ENCODE results near the gene SLC35B2. TPM values are rescaled to one million over a fixed set of nuclear protein-coding genes. Genes with fewer than 3 reads are reported as not detected.

Gene SLC35B2
- polyA plus RNA-seq, 1 of the 3 experiments (the other 2 are of a cell fraction): 125 TPM

DNA sequence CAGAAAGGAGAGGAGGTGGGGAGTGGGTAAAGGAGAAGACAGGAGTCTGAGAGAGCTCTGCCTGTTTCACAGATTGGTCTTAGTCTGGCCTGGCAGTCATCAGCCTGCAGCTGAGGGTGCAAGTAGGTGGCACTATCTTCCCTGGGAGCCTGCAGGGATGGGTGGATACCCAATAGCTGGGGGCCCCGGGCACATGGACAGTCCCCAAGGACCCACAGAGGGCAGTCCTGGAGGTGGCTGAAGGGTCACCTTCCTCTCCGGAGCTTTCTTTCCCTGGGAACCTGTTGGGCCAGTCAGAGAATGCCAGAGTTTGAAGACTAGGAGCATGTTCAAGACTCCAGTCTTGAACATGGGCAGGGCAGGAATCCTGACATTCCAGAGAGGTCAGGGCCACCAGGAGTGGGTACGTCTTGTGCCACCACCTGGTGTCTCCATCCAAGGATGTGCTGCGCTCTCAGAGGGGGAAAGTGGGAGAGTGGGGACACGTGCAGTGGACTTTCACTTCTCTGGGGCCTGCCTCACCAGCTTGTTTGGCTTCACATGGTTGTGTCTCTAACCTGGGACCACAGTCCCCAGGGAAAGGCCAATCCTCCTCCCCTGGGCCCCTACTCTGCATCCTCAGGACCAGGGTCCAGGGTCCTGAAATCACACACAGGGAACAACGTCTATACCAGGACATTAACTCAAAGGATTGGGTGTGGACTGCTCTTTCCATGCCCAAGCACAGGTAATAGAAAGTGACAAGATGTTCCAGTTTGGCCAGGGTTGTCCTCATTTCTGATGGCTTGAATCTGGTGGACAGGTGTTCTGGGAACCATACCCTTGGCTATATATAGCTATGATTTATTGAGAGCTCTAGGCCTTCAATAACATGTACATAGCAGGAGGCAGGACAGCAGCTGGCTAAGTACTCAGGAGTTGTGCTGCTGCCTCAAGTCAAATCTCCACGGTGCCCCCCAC, 37.8 kb upstream of the SLC35B2 start:
- no peaks in the 10 kb centered on the region for H4K20me1 ChIP-seq (ENCODE audit: insufficient read depth)
- peaks cover 0 to 15% of the 10 kb centered on the region in 2 experiments; a peak in 1 of 4 replicates for H3K4me1 ChIP-seq (ENCODE audit: control insufficient read depth in 1 of 2, insufficient read depth in 2 of 2, low read depth in 1 of 2, low read length in 1 of 2)
- no peak for TF ChIP-seq POLR2AphosphoS5 (IDR thresholded peaks at IDR 0.05; ENCODE audit: low read depth, low read length)
- TF ChIP-seq, protein P1, sequence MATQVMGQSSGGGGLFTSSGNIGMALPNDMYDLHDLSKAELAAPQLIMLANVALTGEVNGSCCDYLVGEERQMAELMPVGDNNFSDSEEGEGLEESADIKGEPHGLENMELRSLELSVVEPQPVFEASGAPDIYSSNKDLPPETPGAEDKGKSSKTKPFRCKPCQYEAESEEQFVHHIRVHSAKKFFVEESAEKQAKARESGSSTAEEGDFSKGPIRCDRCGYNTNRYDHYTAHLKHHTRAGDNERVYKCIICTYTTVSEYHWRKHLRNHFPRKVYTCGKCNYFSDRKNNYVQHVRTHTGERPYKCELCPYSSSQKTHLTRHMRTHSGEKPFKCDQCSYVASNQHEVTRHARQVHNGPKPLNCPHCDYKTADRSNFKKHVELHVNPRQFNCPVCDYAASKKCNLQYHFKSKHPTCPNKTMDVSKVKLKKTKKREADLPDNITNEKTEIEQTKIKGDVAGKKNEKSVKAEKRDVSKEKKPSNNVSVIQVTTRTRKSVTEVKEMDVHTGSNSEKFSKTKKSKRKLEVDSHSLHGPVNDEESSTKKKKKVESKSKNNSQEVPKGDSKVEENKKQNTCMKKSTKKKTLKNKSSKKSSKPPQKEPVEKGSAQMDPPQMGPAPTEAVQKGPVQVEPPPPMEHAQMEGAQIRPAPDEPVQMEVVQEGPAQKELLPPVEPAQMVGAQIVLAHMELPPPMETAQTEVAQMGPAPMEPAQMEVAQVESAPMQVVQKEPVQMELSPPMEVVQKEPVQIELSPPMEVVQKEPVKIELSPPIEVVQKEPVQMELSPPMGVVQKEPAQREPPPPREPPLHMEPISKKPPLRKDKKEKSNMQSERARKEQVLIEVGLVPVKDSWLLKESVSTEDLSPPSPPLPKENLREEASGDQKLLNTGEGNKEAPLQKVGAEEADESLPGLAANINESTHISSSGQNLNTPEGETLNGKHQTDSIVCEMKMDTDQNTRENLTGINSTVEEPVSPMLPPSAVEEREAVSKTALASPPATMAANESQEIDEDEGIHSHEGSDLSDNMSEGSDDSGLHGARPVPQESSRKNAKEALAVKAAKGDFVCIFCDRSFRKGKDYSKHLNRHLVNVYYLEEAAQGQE (IDR thresholded peaks at IDR 0.05; ENCODE audit: low read depth, low read length): no peak
- no peak for TF ChIP-seq ELF1 (IDR thresholded peaks at IDR 0.05)
- no peak for TF ChIP-seq MXI1 (IDR thresholded peaks at IDR 0.05; ENCODE audit: low read depth, low read length)
- TF ChIP-seq, protein P2, sequence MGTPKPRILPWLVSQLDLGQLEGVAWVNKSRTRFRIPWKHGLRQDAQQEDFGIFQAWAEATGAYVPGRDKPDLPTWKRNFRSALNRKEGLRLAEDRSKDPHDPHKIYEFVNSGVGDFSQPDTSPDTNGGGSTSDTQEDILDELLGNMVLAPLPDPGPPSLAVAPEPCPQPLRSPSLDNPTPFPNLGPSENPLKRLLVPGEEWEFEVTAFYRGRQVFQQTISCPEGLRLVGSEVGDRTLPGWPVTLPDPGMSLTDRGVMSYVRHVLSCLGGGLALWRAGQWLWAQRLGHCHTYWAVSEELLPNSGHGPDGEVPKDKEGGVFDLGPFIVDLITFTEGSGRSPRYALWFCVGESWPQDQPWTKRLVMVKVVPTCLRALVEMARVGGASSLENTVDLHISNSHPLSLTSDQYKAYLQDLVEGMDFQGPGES (IDR thresholded peaks at IDR 0.05; ENCODE audit: low read depth, low read length): no peak
- TF ChIP-seq JUND (IDR thresholded peaks at IDR 0.05): no peak
- no peak for TF ChIP-seq NRF1 (IDR thresholded peaks at IDR 0.05; ENCODE audit: low read depth, low read length)
- H3K27ac ChIP-seq (ENCODE audit: low read depth in 2 of 2, low read length in 1 of 2): no peak overlapping the region
- ChIA-PET CTCF (interaction anchor here (1.0 to 16.5 kb wide), 9 partner anchors 9 to 95 kb away, joined by 3 to 238 read pairs (median 9); partner anchors contain the start of genes AARS2, NFKBIE and TMEM151B), POLR2A (interaction anchor here (1.2 to 2.0 kb wide), 3 partner anchors 10 to 24 kb away, joined by 3 to 8 read pairs (median 7); partner anchors contain the start of genes AARS2 and TMEM151B)
- H3K4me2 ChIP-seq: no peak overlapping the region
- H3K36me3 ChIP-seq (replicated peaks in 1 of 2; ENCODE audit: control insufficient read depth in 1 of 2, insufficient read depth in 2 of 2, low read length in 1 of 2): no peaks in the 10 kb centered on the region
- no peaks in the 10 kb centered on the region for H3K79me2 ChIP-seq (ENCODE audit: insufficient read depth)
- no peak overlapping the region for H3K9ac ChIP-seq
- H3K4me3 ChIP-seq (ENCODE audit: low read depth in 2 of 2, low read length in 1 of 2): no peak overlapping the region
- whole genome bisulfite sequencing (ENCODE audit: low lambda C conversion rate): 48% methylated on average over 6 of the region's 7 CpGs
- H3K9me2 ChIP-seq: no peaks in the 10 kb centered on the region
- H3K27me3 ChIP-seq (ENCODE audit: insufficient read depth): peaks cover 16% of the 10 kb centered on the region; the same call in 1 of the 2 replicates
- no peak for DNase-seq
- H3K9me3 ChIP-seq: no peaks in the 10 kb centered on the region
- H3F3A ChIP-seq (replicated peaks; ENCODE audit: insufficient read depth): no peaks in the 10 kb centered on the region
- H2AFZ ChIP-seq (ENCODE audit: low read depth): no peak overlapping the region

DNA sequence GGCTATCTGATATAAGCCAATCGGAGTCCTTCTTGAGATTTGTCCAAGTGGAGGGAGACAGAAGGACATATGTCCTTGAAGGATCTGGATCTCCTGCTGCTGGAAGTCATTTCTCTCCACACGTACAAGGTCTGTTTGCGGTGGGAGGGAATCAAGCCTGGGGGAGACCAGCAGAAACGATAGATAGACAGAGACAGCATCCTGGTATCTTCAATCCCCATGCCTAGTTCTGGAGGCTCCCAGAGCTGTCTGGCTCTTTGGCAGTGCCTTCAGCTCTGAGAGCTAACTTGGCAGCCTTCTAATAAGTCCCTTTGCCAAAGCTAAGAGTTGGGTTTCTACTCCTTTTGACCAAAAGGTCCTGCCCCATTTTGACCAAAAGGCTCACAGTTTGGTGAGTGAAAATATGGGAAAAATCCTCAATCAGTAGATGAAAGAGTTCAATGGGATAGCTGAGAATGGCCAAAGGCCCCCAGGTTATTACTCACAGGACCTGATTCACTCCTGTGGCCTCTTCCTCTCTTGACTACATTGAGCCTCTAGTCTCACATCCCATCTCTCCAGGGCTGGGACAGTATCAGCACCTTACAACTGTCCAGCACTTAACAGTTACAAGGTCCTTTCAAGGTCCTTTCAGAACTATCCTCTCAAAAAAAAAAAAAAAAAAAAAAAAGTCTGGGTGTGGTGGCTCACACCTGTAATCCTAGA, 35.5 kb upstream of the SLC35B2 start:
- Histone ChIP-seq H3K9me3 (no peaks in the 10 kb centered on the region), H3K27me3 (ENCODE audit: insufficient read depth) (peaks cover 22% of the 10 kb centered on the region; the same call in 1 of the 2 replicates), H3F3A (replicated peaks; ENCODE audit: insufficient read depth) (no peaks in the 10 kb centered on the region), H3K9me2 (no peaks in the 10 kb centered on the region), H3K9ac (no peak overlapping the region), H3K36me3 (replicated peaks in 1 of 2; ENCODE audit: control insufficient read depth in 1 of 2, insufficient read depth in 2 of 2, low read length in 1 of 2) (no peaks in the 10 kb centered on the region), H2AFZ (ENCODE audit: low read depth) (no peak overlapping the region), H3K4me3 (ENCODE audit: low read depth in 2 of 2, low read length in 1 of 2) (no peak overlapping the region), H3K4me2 (no peak overlapping the region), H4K20me1 (ENCODE audit: insufficient read depth) (no peaks in the 10 kb centered on the region), H3K4me1 (ENCODE audit: control insufficient read depth in 1 of 2, insufficient read depth in 2 of 2, low read depth in 1 of 2, low read length in 1 of 2) (peaks cover 0 to 18% of the 10 kb centered on the region in 2 experiments; a peak in 1 of 4 replicates), H3K79me2 (ENCODE audit: insufficient read depth) (no peaks in the 10 kb centered on the region), H3K27ac (ENCODE audit: low read depth in 2 of 2, low read length in 1 of 2) (no peak overlapping the region)
- WGBS (ENCODE audit: low lambda C conversion rate): 67% methylated on average over 4 of the region's 4 CpGs
- DNase-seq: no peak
- ChIA-PET POLR2A (interaction anchor here (0.5 kb wide), 1 partner anchor 106 kb away, joined by 3 read pairs; no protein-coding TSS in a partner anchor), CTCF (interaction anchor here (1.1 to 1.9 kb wide), 4 partner anchors 8 to 25 kb away, joined by 3 to 16 read pairs (median 9); partner anchors contain the start of gene AARS2)
- TF ChIP-seq EP300 (IDR thresholded peaks at IDR 0.05; ENCODE audit: borderline replicate concordance in 1 of 2, low read depth in 1 of 2, low read length in 1 of 2) (no peak), FOSL2 (IDR thresholded peaks at IDR 0.05; ENCODE audit: borderline replicate concordance, low read depth) (no peak), SMC3 (IDR thresholded peaks at IDR 0.05; ENCODE audit: low read depth, low read length) (no peak), TEAD4 (IDR thresholded peaks at IDR 0.05; ENCODE audit: borderline replicate concordance, insufficient read depth) (no peak), GATA2 (CRISPR knock-in tag; IDR thresholded peaks at IDR 0.05) (no peak)
- TF ChIP-seq, protein P3, sequence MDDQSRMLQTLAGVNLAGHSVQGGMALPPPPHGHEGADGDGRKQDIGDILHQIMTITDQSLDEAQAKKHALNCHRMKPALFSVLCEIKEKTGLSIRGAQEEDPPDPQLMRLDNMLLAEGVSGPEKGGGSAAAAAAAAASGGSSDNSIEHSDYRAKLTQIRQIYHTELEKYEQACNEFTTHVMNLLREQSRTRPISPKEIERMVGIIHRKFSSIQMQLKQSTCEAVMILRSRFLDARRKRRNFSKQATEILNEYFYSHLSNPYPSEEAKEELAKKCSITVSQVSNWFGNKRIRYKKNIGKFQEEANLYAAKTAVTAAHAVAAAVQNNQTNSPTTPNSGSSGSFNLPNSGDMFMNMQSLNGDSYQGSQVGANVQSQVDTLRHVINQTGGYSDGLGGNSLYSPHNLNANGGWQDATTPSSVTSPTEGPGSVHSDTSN (IDR thresholded peaks at IDR 0.05): no peak
